HepG2 (cell line): ENCODE measurements around the gene KCNH6. TPM values are rescaled to one million over a fixed set of nuclear protein-coding genes. Genes with fewer than 3 reads are reported as not detected.

Source experiments
- BORCS8-MEF2B ChIP-seq: sonication (generic); formaldehyde crosslinking; IDR thresholded peaks from 2 replicates; pipeline ENCODE4 v1.8.0; 2022; ENCODE audit warnings: mild to moderate bottlenecking, missing genetic modification reagents
- FOXK1 ChIP-seq: sonication (generic); formaldehyde crosslinking; IDR thresholded peaks from 2 replicates; pipeline ENCODE4 v1.4.0; 2020; ENCODE audit warnings: low read depth, missing genetic modification reagents, borderline replicate concordance
- IRX3 ChIP-seq: sonication (generic); formaldehyde crosslinking; IDR thresholded peaks from 2 replicates; pipeline ENCODE4 v1.8.1; 2023; ENCODE audit warnings: mild to moderate bottlenecking, low read depth, missing genetic modification reagents, borderline replicate concordance
- KLF15 ChIP-seq: sonication (generic); formaldehyde crosslinking; IDR thresholded peaks from 2 replicates; pipeline ENCODE4 v1.8.1; 2023; ENCODE audit warnings: borderline replicate concordance, mild to moderate bottlenecking, inconsistent platforms, missing genetic modification reagents, mixed read lengths
- MAZ ChIP-seq, 2 experiments: sonication (generic) in 1 of 2; formaldehyde crosslinking in 1 of 2; IDR thresholded peaks; 2 replicates each; pipeline versions ENCODE4 v1.5.0 to v1.6.1; 2012 to 2020; ENCODE audit warnings: low read depth in 2 of 2, mild to moderate bottlenecking in 2 of 2, borderline replicate concordance in 1 of 2, improper control_type of control experiment in 1 of 2, low read length in 1 of 2, missing genetic modification reagents in 1 of 2, moderate library complexity in 1 of 2
- PAF1 ChIP-seq: IDR thresholded peaks from 2 replicates; pipeline ENCODE4 v1.6.1; 2016; ENCODE audit warnings: missing genetic modification reagents, missing compliant biosample characterization
- SIN3B ChIP-seq: fragments of 150-350 bp; IDR thresholded peaks from 2 replicates; pipeline ENCODE4 v1.6.1; 2014; ENCODE audit warnings: low read length
- ZFP41 ChIP-seq: sonication (generic); formaldehyde crosslinking; IDR thresholded peaks from 2 replicates; pipeline ENCODE4 v1.4.0; 2020; ENCODE audit warnings: mild to moderate bottlenecking, missing genetic modification reagents, borderline replicate concordance
- ZNF207 ChIP-seq: fragments of 450-650 bp; IDR thresholded peaks from 2 replicates; pipeline ENCODE4 v1.6.1; 2016; ENCODE audit warnings: antibody characterized with exemption, borderline replicate concordance
- ZNF318 ChIP-seq: sonication (generic); formaldehyde crosslinking; IDR thresholded peaks from 2 replicates; pipeline ENCODE4 v1.4.0; 2020; ENCODE audit warnings: mild to moderate bottlenecking, missing genetic modification reagents
- ZNF383 ChIP-seq: sonication (generic); formaldehyde crosslinking; IDR thresholded peaks from 2 replicates; pipeline ENCODE4 v1.4.0; 2020; ENCODE audit warnings: missing genetic modification reagents, mild to moderate bottlenecking, borderline replicate concordance
- polyA plus RNA-seq, 8 experiments: library from polyadenylated mRNA; depleted of rRNA in 3 of 8; stranded (reverse) in 7 of 8; unstranded in 1 of 8; fragments of >200 nt; fragmentation: Illumina TruSeq in 4 of 8; extraction: Trizol in 4 of 8; gene quantifications; 2 replicates each; pipeline versions ENCODE4 v1.2.1 to v1.2.3, GENCODE V29; 2011 to 2016; ENCODE audit warnings: low read depth in 4 of 8, missing spikeins in 1 of 8, mixed read lengths in 1 of 8; ENCODE audit not compliant: insufficient read depth in 1 of 8
- total RNA-seq, 5 experiments: library from RNA; depleted of rRNA; stranded (reverse); fragments of >200 nt; fragmentation: Illumina TruSeq; extraction: Trizol; gene quantifications; 2 replicates each; pipeline ENCODE4 v1.2.3, GENCODE V29; 2016; ENCODE audit warnings: low read depth in 1 of 5
- TF ChIP-seq, protein P1 (sequence below): sonication (generic); formaldehyde crosslinking; IDR thresholded peaks from 2 replicates; pipeline ENCODE4 v1.4.0; 2020; ENCODE audit warnings: mild to moderate bottlenecking, missing genetic modification reagents
- TF ChIP-seq, protein P2 (sequence below): sonication (generic); formaldehyde crosslinking; IDR thresholded peaks from 2 replicates; pipeline ENCODE4 v1.9.0; 2021; ENCODE audit warnings: missing genetic modification reagents, mild to moderate bottlenecking, borderline replicate concordance

KCNH6 gene
- total and polyA plus RNA-seq, 2 of the 13 experiments (the other 11 are each of a cell fraction or from before 2014, with no cell fraction given) = 0.05 to 0.18 TPM

- TF ChIP-seq BORCS8-MEF2B (CRISPR knock-in tag) = peak; percentile 84; the same call in 1 of the 2 replicates
- no peak for TF ChIP-seq KLF15
- no peak for TF ChIP-seq PAF1 (CRISPR knock-in tag)
- TF ChIP-seq, protein P1, sequence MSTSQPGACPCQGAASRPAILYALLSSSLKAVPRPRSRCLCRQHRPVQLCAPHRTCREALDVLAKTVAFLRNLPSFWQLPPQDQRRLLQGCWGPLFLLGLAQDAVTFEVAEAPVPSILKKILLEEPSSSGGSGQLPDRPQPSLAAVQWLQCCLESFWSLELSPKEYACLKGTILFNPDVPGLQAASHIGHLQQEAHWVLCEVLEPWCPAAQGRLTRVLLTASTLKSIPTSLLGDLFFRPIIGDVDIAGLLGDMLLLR (CRISPR knock-in tag) = no peak
- TF ChIP-seq IRX3 (CRISPR knock-in tag) = peak; percentile 77
- TF ChIP-seq, protein P2, sequence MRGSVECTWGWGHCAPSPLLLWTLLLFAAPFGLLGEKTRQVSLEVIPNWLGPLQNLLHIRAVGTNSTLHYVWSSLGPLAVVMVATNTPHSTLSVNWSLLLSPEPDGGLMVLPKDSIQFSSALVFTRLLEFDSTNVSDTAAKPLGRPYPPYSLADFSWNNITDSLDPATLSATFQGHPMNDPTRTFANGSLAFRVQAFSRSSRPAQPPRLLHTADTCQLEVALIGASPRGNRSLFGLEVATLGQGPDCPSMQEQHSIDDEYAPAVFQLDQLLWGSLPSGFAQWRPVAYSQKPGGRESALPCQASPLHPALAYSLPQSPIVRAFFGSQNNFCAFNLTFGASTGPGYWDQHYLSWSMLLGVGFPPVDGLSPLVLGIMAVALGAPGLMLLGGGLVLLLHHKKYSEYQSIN (CRISPR knock-in tag) = no peak
- TF ChIP-seq MAZ (IDR thresholded peaks at IDR 0.05; ENCODE audit: borderline replicate concordance, low read depth, low read length) = no peak
- peak; percentile 57 for TF ChIP-seq MAZ (CRISPR knock-in tag; IDR thresholded peaks at IDR 0.05; ENCODE audit: low read depth)
- no peak for TF ChIP-seq ZNF318
- TF ChIP-seq FOXK1 = peak; percentile 46; the same call in 1 of the 2 replicates
- TF ChIP-seq ZFP41 = no peak
- TF ChIP-seq SIN3B = no peak
- no peak for TF ChIP-seq ZNF383
- no peak for TF ChIP-seq ZNF207
Observed at GRCh38 chr17:63519972-63520882, 2.9 kb upstream of the KCNH6 start (continued).
